Measurements from ENCODE around the gene CEMP1. TPM values are rescaled to one million over a fixed set of nuclear protein-coding genes. Genes with fewer than 3 reads are reported as not detected.
"Not testable (repeated sequence)": the region's sequence is repeated elsewhere in the genome, so short reads cannot be mapped to it uniquely, and the experiment has no call there.

CEMP1 gene
- total RNA-seq, 1 donor from 2014 or later = not detected

DNA sequence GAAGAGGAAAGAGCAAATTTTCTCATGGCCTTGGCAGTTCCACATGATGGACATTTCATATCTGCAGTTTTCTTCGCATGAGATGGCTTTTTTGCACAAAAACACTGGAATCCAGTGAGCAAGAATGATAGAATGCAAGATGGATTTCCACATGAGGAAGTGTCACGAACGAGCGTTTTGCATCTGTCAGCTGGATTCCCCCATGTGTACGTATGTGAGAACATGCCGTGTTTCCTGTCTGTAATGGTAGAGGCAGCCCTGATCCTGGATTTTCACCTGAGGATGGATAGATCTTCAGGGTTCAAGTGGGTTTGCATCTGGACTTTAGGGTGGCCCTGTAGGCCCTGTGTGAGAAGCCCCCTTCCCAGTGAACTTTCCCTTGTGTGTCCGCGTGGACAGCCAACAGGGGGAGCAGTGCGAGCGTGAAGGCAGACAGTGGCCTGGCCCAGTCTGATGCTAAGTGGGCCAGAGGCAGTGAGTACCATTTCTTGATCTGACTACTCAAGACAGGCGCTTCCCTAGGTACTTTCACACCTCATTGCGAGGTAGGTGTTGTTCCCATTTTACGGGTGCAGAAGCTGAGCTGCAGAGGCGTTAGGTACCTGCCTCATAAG is 8.7 kb upstream of the CEMP1 start:
- not testable (repeated sequence) for H3K36me3 Mint-ChIP-seq (ENCODE audit: low read depth, unreplicated experiment); H3K9me3 Mint-ChIP-seq (ENCODE audit: unreplicated experiment); H3K27ac Mint-ChIP-seq (ENCODE audit: unreplicated experiment); DNase-seq (ENCODE audit: low spot score)
- Mint-ChIP-seq H3K27me3 (ENCODE audit: unreplicated experiment) (peaks cover 11% of the 10 kb centered on the region), H3K4me3 (ENCODE audit: unreplicated experiment) (peak overlapping the region; percentile 87), H3K4me1 (ENCODE audit: unreplicated experiment) (peaks cover 14% of the 10 kb centered on the region)
- TF ChIP-seq, protein P1, sequence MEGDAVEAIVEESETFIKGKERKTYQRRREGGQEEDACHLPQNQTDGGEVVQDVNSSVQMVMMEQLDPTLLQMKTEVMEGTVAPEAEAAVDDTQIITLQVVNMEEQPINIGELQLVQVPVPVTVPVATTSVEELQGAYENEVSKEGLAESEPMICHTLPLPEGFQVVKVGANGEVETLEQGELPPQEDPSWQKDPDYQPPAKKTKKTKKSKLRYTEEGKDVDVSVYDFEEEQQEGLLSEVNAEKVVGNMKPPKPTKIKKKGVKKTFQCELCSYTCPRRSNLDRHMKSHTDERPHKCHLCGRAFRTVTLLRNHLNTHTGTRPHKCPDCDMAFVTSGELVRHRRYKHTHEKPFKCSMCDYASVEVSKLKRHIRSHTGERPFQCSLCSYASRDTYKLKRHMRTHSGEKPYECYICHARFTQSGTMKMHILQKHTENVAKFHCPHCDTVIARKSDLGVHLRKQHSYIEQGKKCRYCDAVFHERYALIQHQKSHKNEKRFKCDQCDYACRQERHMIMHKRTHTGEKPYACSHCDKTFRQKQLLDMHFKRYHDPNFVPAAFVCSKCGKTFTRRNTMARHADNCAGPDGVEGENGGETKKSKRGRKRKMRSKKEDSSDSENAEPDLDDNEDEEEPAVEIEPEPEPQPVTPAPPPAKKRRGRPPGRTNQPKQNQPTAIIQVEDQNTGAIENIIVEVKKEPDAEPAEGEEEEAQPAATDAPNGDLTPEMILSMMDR (IDR thresholded peaks at IDR 0.05; ENCODE audit: unreplicated experiment) = peak; percentile 25

DNA sequence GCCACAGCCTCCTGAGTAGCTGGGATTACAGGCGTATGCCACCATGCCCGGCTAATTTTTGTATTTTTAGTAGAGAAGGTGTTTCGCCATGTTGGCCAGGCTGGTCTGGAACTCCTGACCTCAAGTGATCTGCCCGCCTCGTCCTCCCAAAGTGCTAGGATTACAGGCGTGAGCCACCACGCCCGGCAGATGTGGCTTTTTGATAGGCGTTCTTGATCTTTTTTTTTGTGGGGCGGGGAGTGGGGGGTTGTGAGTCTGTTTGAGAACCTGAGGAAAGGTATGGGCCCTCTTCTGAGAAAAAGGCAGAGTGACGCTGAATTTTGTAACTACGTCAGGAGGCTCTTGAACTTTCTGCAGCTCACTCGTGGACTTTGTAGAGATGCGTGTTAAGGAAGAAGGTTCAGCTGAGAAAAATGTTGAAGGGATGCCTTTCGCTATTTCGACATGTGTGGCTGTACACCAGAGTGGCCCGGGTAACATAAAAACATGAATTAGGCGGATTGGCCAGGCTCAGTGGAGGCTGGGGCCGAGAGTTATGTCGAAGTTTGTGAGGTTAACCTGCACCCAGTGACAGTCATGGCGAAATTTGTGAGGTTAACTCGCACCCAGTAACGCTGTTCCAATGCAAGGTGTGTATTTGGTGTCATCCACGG is 8.1 kb upstream of the CEMP1 start:
- not testable (repeated sequence) for H3K27ac Mint-ChIP-seq (ENCODE audit: unreplicated experiment); DNase-seq (ENCODE audit: low spot score); H3K36me3 Mint-ChIP-seq (ENCODE audit: low read depth, unreplicated experiment); H3K9me3 Mint-ChIP-seq (ENCODE audit: unreplicated experiment)
- Mint-ChIP-seq H3K4me1 (ENCODE audit: unreplicated experiment) (peaks cover 14% of the 10 kb centered on the region), H3K27me3 (ENCODE audit: unreplicated experiment) (peaks cover 11% of the 10 kb centered on the region), H3K4me3 (ENCODE audit: unreplicated experiment) (peak overlapping the region; percentile 87)

DNA sequence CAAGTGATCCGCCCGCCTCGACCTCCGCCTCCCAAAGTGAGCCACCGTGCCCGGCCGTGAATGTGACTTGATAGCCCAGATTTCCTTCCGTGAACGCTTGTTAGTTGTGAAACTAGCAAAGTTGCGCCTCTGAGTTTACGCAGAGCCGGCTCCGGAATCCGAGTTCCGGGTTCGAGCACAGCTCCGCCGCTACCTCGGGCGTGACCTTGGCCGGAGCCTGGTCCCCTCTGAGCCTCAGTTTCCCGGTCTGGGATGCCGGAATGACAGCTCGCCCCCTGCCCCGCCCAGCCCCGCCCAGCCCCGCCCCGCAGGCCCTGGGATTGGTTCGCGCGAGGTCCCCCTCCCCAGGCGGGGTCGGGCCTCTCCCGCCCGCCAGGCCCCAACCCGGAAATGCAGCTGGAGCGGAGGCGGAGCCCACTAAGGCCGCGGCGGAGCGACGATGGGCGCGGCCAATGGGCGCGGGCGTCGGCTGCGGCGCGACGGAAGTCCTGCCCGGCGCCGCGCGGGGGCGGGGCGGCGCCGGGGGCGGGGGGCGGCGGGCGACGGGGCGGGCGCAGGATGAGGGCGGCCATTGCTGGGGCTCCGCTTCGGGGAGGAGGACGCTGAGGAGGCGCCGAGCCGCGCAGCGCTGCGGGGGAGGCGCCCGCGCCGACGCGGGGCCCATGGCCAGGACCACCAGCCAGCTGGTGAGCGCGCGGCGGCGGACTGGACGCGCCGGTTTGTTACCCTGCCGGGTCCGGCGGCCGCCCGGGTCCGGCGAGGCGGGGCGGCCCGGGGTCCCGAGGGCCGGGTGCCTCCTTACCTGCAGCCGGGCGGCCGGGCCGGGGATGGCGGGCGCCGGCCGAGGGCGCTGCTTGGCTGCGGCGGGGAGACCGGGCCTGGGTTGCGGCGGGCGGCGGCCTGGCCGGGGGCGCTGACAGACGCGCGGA is 6.5 kb upstream of the CEMP1 start, which contains the start of gene PDPK1:
TSS of gene PDPK1 (plus strand) at position 571 of the 929 bp plus-strand sequence. CDS start at position 663, 92 bp downstream.
- Mint-ChIP-seq H3K27ac (ENCODE audit: unreplicated experiment) (peak within 1 kb of the TSS; percentile 64), H3K4me1 (ENCODE audit: unreplicated experiment) (peaks cover 17% of the 10 kb centered on the region), H3K36me3 (ENCODE audit: low read depth, unreplicated experiment) (peaks cover 4% of the 10 kb centered on the region), H3K9me3 (ENCODE audit: unreplicated experiment) (no peaks in the 10 kb centered on the region), H3K27me3 (ENCODE audit: unreplicated experiment) (peaks cover 21% of the 10 kb centered on the region), H3K4me3 (ENCODE audit: unreplicated experiment) (peak within 1 kb of the TSS; percentile 93)
- TF ChIP-seq, protein P1 (IDR thresholded peaks at IDR 0.05; ENCODE audit: unreplicated experiment) = no peak
- peak; percentile 95 for DNase-seq (ENCODE audit: low spot score)

DNA sequence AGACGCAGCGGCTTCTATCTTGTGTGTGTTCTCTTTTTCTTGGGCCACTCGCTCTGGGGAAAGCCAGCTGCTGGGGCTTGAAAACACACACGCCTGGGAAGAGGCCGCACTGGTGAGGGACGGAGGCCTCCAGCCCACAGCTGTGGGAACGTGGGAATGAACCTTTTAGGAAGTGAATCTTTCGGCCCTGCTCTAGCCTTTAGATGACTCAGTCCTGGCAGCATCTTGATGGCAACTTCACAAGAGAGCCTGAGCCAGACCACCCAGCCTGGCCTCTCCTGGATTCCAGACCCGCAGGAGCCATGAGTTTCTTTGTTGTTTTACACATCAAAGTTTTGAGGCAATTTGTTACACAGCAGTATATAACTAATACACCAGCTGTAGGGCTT is 4.4 kb upstream of the CEMP1 start:
- peaks cover 23% of the 10 kb centered on the region for H3K27me3 Mint-ChIP-seq (ENCODE audit: unreplicated experiment)

DNA sequence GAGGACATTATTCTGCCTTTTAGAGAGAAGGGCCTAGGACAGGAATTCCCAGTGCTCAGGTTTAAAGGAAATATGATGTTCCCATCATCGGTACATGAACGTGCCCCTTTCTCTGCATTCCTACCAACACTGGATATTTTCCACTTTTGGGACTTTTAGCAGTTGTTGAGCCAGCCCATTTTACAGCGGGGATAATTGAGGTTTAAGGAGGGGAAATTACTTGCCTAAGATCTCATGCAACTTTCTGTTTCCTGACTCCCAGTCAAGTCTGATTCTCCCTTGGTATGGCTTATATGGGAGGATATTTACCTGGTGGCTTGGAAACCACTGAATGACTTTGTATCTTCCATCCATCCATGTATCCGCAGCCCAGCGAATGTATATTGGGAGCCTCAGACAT is 3.1 kb upstream of the CEMP1 start:
- H3K4me3 Mint-ChIP-seq (ENCODE audit: unreplicated experiment); DNase-seq (ENCODE audit: low spot score): not testable (repeated sequence)

More for the DNA sequence above, 4.4 kb upstream of the CEMP1 start:
- Mint-ChIP-seq H3K4me3 (ENCODE audit: unreplicated experiment) (no peak overlapping the region), H3K36me3 (ENCODE audit: low read depth, unreplicated experiment) (no peaks in the 10 kb centered on the region), H3K27ac (ENCODE audit: unreplicated experiment) (no peak overlapping the region), H3K4me1 (ENCODE audit: unreplicated experiment) (peaks cover 11% of the 10 kb centered on the region), H3K9me3 (ENCODE audit: unreplicated experiment) (no peaks in the 10 kb centered on the region)
- DNase-seq (ENCODE audit: low spot score) = no peak
- TF ChIP-seq, protein P1 (IDR thresholded peaks at IDR 0.05; ENCODE audit: unreplicated experiment) = no peak

More for the DNA sequence above, 3.1 kb upstream of the CEMP1 start:
- H3K27me3 Mint-ChIP-seq (ENCODE audit: unreplicated experiment) = peaks cover 24% of the 10 kb centered on the region
- H3K36me3 Mint-ChIP-seq (ENCODE audit: low read depth, unreplicated experiment); H3K9me3 Mint-ChIP-seq (ENCODE audit: unreplicated experiment); H3K4me1 Mint-ChIP-seq (ENCODE audit: unreplicated experiment): not testable (repeated sequence)
- H3K27ac Mint-ChIP-seq (ENCODE audit: unreplicated experiment) = peak overlapping the region; percentile 61

Data from endothelial cell (in vitro differentiated cells).